Right hindlimb (tissue), 1 donor: ENCODE data around the gene NCKAP5.
A peak's percentile ranks its signal among the peaks of the same experiment; 100 is the strongest.

Source experiments
- DNase-seq: peaks from one replicate; pipeline ENCODE4 v3.0.0-alpha.2; 2018

The NCKAP5 gene

DNA sequence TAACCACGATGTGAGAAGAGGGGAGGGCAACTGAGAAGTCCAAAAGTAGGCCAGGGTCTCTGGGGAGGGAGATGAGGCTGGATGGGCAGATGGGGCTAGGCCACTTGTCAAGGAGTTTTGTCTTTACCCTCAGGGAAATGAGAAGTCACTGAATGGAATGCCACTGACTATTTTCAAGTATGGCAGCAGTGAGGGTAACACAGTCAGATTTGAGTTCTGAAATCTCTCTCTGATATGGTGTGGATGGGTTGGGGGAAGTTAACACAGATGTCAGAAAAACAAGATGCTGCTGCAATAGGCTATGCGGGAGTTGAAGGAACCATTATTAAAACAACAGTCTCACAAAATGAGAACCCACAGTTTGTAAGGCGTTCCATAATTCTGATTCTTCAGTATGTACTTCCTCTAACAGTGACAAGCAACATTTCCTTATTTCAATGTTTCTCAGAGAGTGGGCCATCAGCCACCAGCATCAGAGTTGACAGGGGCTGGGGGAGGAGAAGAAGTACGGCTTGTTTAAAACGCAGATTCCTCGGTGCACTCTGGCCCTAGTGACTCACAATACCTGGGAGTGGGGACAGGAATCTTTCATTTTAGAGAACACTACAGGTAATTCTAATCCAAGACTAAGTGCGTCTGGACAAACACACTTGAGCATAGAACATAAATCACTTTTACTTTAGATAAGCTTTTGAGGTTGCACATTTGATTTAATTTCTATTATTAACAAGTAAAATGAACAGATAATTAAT, 596.8 kb downstream of the NCKAP5 start:
- no peak for DNase-seq

DNA sequence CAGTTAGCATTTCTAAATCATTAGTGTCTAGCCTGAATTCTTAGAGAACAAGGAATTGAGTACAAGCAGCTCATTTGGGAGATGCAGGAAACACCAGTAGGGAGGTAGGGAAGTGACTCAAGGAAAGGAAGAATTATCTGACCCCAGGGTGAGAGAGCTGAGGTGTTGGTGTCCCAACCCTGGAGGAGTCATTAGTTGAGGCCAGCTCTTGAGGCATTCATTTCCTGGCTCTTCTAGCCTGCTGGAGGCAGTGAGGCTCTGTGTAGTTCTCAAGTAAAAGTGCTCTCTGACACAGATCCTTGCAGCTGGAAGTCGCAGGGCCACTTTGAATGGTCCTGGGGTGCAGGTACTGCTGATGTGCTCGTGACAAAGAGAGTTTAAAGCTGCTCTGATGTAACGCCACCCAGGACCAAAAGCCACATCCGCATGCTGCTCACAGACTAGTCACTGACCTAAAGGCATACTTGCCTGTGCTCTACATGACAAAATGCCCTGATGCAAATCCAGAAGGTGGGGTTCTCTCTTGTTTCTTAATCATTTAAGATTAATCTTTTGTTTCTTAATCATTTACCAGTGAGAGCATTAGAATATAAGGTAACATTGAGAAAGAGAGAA, 598.8 kb downstream of the NCKAP5 start:
- no peak for DNase-seq

DNA sequence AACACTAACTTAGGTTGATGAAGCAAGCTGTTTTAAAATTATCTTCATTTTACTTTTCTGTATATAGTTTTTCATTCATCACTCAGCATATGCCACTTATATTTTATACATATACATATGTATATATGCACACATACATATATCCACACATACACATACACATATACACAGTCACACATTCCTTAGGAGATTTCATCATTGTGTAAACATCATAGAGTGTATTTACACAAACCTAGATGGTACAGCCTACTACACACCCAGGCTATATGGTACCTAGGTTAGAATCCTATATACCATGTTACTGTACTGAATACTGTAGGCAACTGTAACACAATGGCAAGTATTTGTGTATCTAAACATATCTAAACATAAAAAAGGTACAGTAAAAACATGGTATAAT, 602.8 kb downstream of the NCKAP5 start:
- DNase-seq = no peak

DNA sequence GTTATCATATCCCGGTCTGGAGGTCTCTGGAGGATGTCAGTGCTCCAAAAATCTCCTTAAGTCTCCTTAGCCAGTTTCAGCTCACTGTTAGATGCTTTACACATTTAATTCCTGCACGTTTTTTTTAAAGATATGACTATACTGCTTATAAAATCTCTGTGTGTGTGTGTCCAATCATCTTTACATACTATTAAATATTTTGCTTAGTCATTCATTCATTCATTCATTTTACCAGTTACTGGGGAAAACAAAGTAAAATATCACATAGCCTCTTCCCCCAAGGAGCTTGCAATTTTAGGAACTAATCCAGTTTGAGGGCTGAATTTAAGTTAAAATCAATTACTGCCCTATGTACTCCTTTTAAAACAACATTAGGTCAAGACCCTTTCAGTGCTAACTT, 605.1 kb downstream of the NCKAP5 start:
- DNase-seq = no peak

DNA sequence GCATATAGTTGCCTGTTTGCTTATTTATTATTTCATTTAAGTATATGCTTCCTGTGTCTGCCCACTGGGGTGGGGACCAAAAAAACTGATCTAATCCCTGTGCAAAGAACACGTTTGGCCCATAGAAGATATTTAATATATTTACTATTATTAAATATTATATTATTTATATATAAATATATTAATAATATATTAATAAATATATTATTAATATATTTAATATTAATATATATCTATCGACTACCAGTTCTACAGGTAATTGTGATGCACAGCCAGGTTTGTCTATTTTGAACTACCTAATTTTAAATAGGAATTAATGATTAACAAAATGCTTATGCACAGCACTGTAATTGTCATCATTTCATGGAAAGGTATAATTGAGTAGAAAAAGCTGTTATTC, 609.4 kb downstream of the NCKAP5 start:
- DNase-seq = no peak

DNA sequence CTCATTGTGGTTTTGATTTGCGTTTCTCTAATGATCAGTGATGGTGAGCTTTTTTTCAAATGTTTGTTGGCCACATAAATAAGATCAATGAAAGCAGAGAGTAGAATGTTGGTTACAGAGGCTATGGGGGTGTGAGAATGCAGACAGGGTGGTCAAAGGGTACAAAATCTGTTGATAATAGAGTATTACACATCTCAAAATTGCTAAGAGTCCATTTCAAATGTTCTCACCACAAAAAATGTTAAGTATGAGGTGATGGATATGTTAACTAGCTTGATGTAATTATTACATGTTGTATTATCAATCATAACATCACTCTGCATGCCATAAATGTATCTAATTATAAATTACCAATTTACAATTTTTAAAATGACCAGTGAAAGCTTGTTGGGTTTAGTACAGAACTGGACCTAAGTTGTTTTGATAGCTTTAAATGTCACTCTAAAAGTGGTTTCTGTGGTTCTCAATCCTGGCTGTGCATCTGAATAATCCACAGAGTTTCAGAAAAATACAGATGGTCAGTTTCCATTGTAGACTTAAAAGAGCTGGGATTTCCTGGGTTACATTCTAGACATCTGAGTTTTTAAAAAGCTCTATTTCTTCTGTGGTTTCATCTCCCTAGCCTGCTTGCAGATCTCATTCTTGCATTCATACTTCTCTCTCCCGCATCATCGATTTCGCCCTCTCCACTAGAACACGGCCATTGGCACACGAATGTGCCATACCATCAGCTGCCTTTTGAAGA, 612.2 kb downstream of the NCKAP5 start:
- no peak for DNase-seq

- DNase-seq = no peak
Measured at GRCh38 chr2:132953771-132954170, 614.5 kb downstream of the NCKAP5 start.

DNA sequence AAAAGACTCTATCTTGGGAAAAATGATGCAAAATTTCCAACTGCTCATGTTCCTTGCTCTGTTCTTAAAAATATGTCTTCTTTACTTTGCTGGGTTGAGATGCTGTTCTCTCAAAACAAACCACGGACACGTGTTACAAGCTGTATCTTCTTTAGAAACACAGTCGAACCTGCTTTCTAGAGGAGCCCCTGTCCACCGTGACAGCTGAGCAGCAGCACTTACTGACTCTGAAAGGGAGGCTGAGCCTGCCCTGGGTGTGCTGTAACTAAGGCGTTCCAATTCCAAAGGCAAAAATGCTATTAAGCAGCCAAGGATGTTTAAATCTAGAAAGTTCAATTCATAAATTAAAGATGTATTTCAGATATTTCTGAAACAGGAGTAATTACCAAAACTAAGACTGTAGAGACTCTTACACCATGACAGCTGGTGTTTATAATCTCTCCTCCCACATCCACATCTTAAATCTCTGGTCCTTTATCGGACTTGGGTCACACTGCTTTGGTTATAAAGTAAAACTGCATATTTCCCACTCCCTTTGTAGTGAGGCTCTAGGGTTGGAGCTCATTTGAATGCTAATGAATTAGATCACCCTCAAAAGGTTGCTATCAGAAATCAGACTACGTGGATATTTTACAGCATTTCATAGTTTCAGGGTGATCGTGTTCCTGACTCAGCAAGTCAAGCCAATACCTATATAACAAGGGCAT, 617.1 kb downstream of the NCKAP5 start:
- DNase-seq = no peak

DNA sequence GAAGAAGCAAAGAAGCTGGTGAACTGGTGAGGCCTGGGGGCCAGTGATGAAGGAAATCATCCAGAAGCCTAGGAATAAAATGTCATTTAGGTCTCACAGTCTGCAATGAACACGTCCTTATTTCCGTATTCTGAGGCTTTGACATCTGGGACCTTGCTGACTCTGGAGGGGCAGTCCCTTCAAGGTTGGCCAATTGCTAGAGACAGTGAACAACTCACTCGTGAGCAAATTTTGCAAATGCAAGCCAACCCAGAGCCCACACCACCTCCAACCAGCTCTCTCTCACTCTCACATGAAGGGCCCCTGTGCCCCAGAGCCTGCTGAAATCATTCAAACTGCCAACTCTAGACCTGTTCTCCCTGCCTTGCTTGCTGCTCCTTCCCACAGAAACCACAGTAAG, 619.2 kb downstream of the NCKAP5 start:
- DNase-seq = no peak

DNA sequence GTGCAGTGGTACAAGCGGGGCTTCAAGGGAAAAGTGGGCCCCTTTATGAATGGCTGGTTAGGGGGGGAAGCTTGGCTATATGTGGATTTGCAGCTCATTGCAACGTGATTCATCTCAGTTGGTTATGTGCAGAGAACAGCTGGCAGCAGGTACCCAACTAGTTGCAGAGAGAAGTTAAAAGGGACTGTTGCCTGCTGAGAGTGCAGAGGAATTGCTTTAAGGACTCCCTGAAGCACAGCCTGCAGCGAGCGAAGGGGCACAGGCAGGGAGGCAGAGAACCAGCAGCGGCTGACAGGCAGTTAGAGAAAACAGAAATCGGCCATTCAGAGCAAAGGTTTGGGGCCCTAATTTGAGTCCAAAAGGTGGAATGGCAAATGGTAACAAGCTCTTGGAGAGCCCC, 620.1 kb downstream of the NCKAP5 start:
- DNase-seq = no peak

DNA sequence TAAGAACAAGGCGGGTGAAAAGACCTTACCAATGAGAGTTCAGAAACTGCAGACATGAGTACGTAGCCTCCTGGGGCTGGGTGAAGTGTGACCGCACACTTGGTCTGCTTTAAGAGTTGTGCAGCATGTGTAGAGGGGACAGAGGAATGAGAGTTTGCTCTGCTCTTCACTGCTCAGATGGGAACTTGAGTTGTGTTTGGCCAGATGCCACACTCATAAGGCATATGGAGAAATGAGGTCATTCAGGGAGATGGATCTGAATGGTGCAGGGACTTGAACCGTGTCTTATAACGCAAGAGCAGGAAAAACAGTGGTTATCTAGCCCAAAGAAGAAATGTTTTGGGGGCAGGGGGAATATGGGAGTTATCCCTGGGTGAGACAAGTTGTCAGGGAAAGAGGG, 624.4 kb downstream of the NCKAP5 start:
- DNase-seq = peak; percentile 52

DNA sequence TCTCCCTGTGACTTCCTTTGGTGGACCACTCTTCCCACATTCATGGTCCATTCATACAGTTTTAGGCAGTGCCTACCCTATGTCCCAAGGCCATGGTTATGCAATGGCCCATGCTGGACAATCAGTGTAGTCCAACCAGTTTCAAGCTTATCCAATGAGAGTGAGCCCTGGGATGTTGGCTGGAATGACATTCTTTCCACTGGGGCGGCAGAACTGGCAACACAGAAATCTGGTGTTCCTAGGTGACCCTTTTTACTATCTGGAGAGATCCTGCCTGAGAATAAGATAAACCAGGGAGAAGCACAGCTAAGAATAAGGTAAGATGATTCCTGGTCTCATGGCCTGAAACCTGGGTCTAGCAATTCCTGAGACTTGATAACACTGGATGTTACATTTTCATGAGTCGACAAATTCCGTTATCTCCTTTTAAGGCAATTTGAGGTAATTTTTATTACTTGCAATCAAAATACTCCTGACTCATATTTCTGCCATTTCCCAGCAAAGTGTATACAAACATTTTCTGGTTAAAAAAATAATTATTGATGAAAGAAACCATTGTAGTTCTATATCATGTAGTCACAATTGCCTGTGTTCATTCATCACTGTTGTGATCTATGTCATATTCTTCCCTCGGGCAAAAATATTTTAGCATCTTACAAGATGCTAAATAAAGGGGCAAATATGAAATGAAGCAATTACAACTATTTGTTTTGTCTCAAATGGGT, 626.8 kb downstream of the NCKAP5 start:
- no peak for DNase-seq

GRCh38 chr2:132937629-132938028, 630.6 kb downstream of the NCKAP5 start:
- no peak for DNase-seq

GRCh38 chr2:132936791-132937190, 631.5 kb downstream of the NCKAP5 start:
- DNase-seq = no peak

GRCh38 chr2:132936261-132936660, 632.0 kb downstream of the NCKAP5 start:
- DNase-seq = no peak

GRCh38 chr2:132929786-132930185, 638.5 kb downstream of the NCKAP5 start:
- DNase-seq = no peak

GRCh38 chr2:132923787-132924186, 644.5 kb downstream of the NCKAP5 start:
- no peak for DNase-seq

GRCh38 chr2:132915812-132916549, 652.3 kb downstream of the NCKAP5 start:
- DNase-seq = no peak

GRCh38 chr2:132911726-132912724, 656.2 kb downstream of the NCKAP5 start:
- peak; percentile 71 for DNase-seq

- no peak for DNase-seq
Measured at GRCh38 chr2:132910432-132910831, 657.8 kb downstream of the NCKAP5 start.

DNA sequence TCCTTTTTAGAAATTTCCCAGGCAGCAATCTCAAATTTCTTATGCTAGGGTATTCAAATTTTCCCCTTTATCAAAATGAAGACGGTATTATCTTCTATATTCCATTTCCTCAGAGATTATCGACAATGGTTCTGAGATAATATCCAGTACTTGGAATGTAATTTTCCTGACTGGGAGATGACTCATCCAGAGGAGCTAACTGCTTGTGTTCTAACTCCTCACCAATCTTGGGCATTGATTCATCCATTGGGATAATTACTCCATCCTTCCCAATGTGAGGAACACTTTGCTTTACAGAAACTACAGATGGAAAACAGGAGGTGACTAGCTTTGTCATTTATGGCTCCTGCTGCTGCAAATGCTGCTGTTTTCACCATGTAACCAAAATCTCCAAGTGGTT, 658.8 kb downstream of the NCKAP5 start:
- DNase-seq = no peak
